HG03097 (cell line): ENCODE data around the gene ECPAS.
"Not testable (repeated sequence)": the region's sequence is repeated elsewhere in the genome, so short reads cannot be mapped to it uniquely, and the experiment has no call there.

Source experiments
- ATAC-seq: cut with Tn5 transposase; IDR thresholded peaks from one replicate; pipeline ENCODE4 v1.9.1; 2021; ENCODE audit not compliant: unreplicated experiment, low FRiP score

ECPAS gene

DNA sequence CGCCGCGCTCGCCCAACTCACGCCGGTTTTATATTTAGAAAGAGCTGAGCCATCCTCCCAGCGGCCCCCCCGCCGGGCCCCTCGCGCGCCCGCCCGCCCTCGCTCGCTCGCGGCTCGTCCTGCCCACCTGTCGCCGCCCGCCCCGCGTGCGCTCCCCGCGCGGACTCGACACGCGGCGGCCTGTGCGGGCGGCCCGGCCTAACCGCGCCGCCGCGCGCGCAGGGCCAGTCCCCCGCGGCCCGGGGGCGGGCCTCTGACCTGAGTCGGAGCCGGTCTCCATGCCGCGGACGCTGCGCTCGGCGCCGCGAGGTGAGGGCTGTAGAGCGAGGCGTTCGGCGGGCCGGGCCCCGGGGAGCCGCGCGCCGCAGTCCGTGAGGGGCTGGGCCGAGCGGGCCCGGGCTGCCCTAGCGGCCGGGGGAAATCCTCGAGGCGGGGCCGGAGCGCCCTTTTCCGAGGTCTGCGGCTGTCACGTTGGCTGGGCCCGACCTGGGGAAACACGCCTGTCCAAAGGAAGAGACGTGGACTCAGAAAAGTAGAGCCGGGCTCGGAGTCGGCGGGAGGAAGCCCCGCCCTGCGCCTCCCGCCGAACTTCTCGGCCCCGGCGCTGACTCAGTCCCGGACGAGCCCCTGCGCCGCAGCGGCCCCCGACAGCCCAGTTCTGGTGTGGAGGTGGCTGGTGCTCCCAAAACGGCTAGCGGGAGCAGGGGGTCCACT lies at the start of gene ECPAS:
Gene ECPAS (minus strand): TSS at position 526 of the 714 bp plus-strand sequence. CDS start 11,465 bp downstream, outside the sequence.
- ATAC-seq: peak; percentile 53

GRCh38 chr9:111533099-111533790 lies 49.1 kb upstream of the ECPAS start:
- no peak for ATAC-seq

- ATAC-seq: no peak
These were observed 47.5 kb upstream of the ECPAS start for GRCh38 chr9:111531716-111532115.

DNA sequence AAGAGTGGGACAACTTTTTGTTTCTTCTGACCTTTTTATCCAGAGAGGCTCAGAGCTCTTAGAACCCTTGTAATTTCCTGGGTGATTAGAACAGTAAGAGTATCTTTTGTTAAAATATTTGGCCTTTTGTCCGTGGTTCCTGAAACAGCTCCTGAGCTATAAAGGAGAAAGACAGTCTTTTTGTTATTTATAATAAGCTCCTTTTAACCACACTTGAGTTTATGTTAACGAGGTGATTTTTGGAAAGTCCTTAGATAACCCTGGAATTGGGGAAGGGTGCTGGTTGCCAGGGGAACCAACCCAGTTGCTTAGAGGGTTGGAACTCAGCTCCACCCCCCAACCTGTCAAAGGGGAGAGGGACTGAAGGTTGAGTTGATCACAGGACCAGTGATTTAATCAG lies 45.6 kb upstream of the ECPAS start:
- no peak for ATAC-seq

- no peak for ATAC-seq
These were observed 43.2 kb upstream of the ECPAS start for GRCh38 chr9:111527347-111527746.

DNA sequence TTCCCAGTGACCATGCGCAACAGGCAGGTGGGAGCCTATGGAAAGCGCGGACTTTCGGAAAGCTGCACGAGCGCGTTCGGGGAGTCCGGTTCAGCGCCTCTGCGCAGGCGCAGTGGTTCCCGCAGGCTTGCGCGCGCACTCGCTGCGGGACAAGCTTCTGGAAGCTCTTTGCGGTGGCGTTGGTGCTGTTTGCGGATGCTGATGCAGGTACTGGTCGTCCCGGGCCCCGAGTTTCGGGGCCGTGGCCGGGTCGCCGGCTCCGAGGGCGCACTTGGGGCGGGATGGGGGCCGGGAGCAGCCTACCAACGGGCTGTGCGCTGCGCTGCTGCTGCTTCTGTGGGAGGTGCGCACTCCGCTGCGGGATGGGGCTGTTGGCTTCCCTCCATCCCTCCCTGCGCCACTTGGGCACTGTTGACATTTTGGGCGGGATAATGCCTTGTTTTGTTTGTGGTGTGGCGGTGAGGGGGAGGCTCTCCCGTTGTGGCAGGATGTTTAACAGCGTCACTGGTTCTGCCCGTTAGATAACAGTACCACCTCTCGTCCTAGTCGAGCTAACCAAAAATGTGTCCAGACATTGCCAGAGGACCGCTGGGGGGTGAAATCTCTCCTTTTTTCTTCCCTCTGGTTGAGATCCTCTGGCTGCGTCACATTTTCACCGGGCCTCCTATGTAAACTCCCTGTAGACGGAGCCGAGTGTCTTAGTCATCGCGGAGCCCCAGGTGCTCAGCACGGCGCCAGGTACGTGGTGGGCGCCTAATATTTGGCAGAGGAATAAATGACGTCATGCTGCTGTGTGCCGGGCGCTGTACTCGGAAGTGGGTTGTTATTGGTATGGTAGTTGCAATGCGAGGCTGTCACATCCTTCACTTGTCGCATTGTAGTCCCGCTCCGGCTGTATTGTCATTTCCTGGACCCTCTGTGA lies 41.1 kb upstream of the ECPAS start, which contains the start of gene ZNF483:
Gene ZNF483 (plus strand): TSS at position 124 of the 922 bp plus-strand sequence. CDS start 2,217 bp downstream, outside the sequence.
- peak; percentile 54 for ATAC-seq

GRCh38 chr9:111524731-111525055 lies 40.5 kb upstream of the ECPAS start:
- no peak for ATAC-seq

DNA sequence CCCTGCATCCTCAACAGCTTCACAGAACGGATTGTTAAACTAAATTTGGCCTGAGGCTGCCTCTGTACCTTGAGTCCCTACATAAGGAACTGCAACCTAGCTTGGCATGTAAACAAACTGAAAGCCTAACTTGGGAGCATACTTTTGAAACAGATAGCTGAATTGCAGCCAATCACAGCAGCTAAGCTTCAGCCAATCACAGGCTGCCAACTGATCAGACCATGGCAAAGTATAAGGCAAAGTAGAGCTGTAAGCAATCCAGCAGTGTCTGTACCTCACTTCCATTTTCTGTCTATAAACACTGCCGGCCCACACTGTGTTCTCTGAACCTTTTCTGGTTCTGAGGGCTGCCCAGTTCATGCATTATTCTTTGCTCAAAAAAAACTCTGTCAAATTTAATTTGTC lies 31.9 kb upstream of the ECPAS start:
- no peak for ATAC-seq

DNA sequence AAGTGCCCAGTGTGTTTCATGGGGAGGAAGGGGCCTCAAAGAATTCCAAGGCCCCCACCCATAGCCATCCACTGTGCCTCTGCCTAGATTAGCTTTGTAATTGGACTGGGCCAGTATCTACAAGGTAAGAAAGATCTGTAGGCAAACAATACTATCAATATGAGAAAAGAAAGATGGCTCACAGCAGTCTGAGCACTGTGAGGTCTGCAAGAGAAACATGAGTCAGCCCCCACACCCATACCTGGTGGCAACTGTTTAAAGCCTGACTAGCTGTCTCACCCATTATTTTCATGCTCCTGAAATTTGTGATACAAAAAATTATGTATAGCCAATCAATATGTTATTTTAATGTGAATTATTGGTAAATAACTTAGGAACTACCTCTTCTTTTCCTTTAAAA lies 30.8 kb upstream of the ECPAS start:
- no peak for ATAC-seq

DNA sequence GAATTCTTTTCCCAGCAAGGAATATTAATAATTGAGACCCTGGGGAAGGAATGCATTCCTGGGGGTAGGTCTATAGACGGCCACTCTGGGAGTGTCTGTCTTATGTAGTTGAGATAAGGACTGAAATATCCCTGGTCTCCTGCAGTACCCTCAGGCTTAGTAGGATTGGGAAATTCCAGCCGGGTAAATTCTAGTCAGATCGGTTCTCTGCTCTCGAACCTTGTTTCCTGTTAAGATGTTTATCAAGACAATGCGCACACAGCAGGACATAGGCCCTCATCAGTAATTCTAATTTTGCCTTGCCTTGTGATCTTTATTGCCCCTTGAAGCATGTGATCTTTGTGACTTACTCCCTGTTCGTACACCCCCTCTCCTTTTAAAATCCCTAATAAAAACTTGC lies 27.4 kb upstream of the ECPAS start:
- not testable (repeated sequence) for ATAC-seq

GRCh38 chr9:111502506-111502905 lies 18.3 kb upstream of the ECPAS start:
- ATAC-seq: no peak

DNA sequence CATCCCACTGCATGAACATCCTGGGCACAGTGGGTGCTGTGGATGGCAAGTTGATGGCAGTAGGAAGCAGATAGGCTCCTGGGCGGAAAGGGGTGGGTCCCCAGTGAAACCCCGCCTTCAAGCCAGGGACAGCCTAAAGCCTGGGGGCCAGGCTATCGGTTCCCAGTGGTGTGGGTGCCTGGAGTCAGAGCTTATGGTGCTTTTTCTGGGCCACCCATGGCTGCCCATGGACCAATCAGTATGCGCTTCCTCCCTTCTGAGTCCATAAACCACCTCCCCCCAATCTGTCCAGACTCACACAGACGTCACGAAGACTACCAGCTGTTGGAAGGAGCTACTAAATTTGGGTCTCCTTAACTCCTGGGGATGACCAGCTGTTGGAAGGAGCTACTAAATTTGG lies 17.5 kb upstream of the ECPAS start:
- ATAC-seq: no peak

DNA sequence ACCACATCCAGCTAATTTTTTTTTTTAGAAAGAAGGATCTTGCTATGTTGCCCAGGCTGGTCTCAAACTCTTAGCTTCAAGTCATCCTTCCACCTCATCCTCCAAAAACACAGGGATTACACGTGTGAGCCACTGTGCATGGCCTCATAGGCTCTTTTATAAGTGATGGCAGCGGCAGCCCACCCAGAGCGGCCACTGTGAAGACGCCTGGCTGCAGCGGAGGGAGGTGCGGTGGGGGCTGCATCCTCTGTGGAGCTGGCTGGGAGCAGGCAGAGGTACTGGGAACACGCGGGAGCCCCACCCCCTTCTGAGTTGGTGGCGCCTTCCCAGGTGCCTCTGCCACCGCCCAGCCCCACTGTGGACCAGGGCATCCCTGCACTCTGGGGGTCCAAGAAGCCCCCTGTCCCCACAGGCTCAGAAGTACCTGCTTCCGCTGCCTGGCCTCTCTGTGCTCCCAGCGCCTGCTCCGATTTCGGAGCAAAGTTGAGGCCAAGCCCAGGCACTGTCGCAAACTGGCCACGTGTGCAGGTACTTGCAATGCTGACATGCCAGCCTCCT lies 16.9 kb upstream of the ECPAS start:
- ATAC-seq: no peak

DNA sequence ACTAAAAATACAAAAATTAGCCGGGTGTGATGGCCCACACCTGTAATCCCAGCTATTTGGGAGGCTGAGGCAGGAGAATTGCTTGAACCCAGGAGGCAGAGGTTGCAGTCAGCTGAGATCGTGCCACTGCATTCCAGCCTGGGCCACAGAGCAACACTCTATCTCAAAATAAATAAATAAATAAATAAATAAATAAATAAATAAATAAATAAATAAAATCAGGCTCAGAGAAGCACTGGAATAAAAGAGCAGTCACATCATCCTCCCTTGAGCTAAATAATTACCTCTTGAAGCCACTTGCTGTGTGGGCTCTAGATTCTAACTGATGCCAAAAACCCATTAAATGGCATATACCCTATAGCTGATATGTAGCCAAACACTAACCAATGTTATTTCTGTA lies 13.0 kb upstream of the ECPAS start:
- not testable (repeated sequence) for ATAC-seq

DNA sequence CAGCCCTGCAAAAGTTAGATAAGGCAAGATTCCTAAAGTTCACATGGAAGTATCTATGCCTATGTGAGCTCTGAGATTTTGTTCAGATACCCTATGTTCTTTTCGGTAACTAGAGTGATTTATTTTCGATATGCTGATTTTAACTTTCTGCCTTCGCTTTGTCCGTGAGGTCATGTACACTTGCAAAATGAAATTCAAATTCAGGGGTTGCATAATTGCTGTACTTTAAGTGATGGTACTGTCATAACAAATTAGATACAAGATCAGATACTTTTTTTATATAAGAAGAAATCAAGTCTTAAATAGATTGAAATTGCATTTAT lies 350 bp upstream of the ECPAS start:
- no peak for ATAC-seq

DNA sequence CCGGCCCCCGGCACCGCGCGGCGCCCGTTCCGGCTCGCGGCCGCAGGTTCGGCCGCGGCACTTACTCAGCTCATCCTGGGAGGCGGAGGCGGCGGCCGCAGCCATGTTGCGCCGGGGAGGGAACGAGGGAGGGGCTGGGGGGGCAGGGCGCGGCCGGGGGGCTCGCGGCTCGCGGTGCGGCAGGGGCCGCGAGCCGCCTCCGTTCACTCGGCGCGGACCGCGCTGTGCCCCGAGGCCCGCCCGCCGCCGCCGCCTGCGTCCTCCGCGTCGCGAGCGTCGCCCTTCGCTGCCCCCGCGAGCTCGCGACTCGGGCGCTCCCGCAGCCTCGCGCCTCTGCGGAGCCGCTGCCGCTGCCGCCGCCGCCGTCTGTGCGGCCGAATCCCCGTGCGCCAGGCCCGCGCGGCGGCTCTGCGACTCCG lies 735 bp downstream of the ECPAS start:
- ATAC-seq: peak; percentile 31

GRCh38 chr9:111482694-111483438 lies 1.3 kb downstream of the ECPAS start:
- peak; percentile 54 for ATAC-seq

DNA sequence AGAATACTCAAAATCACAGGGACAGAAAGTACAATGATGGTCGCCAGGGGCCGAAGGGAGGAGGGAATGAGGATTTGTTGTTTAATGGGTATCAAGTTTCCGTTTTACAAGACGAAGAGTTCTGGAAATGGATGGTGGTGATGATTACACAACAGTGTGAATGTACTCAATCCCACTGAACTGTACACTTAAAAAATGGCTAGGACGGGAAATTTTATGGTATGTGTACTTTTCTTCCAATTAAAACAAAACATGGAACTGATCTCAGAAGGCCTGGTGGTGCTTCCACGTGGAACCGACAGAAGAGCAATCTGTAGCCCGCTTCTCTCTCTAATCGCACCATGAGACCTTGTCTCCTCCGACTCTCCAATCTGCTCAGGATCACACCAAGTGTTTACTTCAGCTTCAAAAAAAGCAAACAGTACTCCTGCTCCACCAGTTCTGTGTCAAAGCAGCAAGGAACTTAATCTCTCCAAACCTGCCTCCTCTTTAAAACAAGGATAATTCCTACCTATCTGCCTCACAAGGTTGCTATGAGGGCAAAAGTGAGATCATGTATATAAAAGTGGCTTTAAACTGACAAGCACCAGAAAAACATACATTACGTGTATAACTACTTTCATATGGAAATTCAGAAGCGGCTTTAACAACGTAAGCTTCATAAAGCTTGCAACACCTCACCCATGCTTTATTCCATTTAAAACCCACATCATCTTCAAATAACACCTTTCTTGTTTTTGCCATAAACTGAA lies 2.1 kb downstream of the ECPAS start:
- no peak for ATAC-seq

DNA sequence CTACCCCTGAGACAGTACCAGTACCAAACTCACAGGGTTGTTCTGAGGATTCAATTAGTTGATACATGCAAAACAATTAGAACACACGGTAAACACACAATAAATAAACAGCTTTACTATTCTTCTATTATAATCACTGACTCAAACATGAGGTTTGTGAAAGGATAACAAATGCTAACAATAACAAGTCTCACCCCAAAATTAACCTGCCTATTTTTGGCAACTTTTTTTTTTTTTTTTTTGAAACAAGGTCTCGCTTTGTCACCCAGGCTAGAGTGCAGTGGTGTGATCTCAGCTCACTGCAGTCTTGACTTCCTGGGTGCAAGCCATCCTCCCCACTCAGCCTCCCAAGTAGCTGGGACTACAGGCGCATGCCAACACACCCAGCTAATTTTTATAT lies 6.5 kb downstream of the ECPAS start:
- ATAC-seq: no peak

DNA sequence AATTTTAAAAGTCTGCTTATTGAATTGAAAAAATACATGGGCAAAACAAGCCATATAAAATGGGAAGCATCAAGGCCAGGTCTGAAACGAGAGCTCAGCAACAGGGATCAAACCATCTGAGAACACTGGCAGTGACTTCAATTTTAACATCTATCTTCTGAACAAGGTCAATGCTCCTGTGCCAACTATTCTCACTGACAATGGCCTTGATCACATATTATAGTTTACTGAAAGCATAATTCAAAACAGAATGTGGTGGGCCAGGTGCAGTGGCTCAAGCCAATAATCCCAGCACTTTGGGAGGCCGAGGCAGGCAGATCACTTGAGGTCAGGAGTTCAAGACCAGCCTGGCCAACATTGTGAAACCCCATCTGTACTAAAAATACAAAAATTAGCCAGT lies 9.0 kb downstream of the ECPAS start:
- ATAC-seq: no peak
